ENCODE data around the gene FUNDC2.

DNA sequence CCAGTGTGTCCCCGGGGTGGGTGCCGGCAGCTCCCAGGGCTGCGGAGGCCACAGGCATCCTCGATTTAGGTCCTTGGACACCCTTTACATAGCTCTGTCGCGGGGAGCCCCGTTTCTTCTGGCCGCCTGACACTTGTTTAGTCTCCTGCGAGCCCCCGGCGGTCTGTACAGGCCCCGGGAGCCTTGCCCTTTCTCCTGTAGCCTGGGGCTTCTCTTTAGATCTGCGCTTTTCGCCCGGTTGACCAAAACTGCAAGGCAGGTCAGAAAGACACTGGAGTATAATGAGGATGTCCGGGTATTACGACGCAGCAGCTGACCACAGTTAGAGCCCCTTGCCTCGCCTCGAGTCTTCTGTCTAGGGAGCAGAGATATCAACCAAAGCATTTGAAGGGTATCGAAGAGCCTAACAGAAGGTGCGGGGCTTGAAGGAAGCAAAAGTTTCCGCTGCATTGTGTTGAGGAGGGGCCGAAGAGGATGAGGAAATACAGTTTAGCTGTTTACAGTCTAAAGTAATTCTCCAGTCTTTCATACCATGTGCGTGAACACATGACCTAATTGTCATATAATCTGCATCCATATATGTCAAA, 45.1 kb downstream of the FUNDC2 start:
- TF ChIP-seq, protein P1, sequence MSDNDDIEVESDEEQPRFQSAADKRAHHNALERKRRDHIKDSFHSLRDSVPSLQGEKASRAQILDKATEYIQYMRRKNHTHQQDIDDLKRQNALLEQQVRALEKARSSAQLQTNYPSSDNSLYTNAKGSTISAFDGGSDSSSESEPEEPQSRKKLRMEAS (IDR thresholded peaks at IDR 0.05; ENCODE audit: low read depth, low read length), result no peak
- TF ChIP-seq POLR2A (IDR thresholded peaks at IDR 0.05; ENCODE audit: low read depth, low read length), result no peak
